ENCODE results near the gene CCDC7. TPM values are rescaled to one million over a fixed set of nuclear protein-coding genes. Genes with fewer than 3 reads are reported as not detected.

Gene CCDC7
- total RNA-seq, 1 experiment from 2014 or later, result 6.0 TPM

DNA sequence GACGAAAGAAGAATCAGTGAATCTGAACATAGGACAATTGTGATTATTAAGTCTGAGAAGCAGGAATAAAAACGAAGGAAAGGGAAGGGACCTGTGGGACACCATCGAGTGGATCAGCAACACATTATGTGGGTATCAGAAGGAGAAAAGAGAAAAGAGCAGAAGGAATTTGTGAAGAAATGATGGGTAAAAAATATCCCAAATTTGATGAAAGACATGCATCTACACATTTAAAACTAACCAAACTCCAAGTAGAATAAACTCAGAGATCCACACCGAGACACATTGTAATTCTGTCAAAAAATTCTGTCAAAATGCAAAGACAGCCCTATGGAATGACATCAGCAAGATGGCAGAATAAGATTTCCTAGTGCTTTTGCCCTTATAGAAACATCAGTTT, 341.0 kb downstream of the CCDC7 start:
- intact Hi-C loops (cut with micrococcal nuclease; ENCODE audit: unreplicated experiment) (no loop called here), in situ Hi-C loops (cut with HindIII; ENCODE audit: low pct_unique_long_range_greater_than_20kb, low sequenced_read_pairs) (no loop called here)
- ATAC-seq (no peak), DNase-seq (ENCODE audit: low read depth, low spot score) (no peak)
- H3K9me3 ChIP-seq (ENCODE audit: control insufficient read depth, insufficient read depth, low read depth, low read length), result no peaks in the 10 kb centered on the region
- H3K4me1 ChIP-seq (ENCODE audit: control insufficient read depth, insufficient read depth, low read length), result no peaks in the 10 kb centered on the region
- no peak overlapping the region for H3K4me3 ChIP-seq (ENCODE audit: low read depth in 2 of 2, low read length in 2 of 2)
- POLR2A ChIA-PET, result no interaction called here
- CTCF ChIA-PET, result no interaction called here
- H3K27ac ChIP-seq (ENCODE audit: low read length), result no peak overlapping the region
- no peaks in the 10 kb centered on the region for H3K27me3 ChIP-seq (ENCODE audit: control insufficient read depth, insufficient read depth, low read length)
- BruUV-seq (replicated peaks), result no TSS peak
- H3K36me3 ChIP-seq (ENCODE audit: control insufficient read depth, insufficient read depth, low read length), result no peaks in the 10 kb centered on the region
- TF ChIP-seq REST (IDR thresholded peaks at IDR 0.05; ENCODE audit: insufficient read depth in 1 of 2, low read depth in 2 of 2, low read length in 1 of 2) (no peak), SIN3A (IDR thresholded peaks at IDR 0.05; ENCODE audit: borderline replicate concordance, insufficient read depth, low read depth, low read length) (no peak), POLR2AphosphoS5 (IDR thresholded peaks at IDR 0.05; ENCODE audit: low read depth, low read length) (no peak), TCF7L2 (IDR thresholded peaks at IDR 0.05; ENCODE audit: low read depth, low read length) (no peak)
- TF ChIP-seq, protein P1, sequence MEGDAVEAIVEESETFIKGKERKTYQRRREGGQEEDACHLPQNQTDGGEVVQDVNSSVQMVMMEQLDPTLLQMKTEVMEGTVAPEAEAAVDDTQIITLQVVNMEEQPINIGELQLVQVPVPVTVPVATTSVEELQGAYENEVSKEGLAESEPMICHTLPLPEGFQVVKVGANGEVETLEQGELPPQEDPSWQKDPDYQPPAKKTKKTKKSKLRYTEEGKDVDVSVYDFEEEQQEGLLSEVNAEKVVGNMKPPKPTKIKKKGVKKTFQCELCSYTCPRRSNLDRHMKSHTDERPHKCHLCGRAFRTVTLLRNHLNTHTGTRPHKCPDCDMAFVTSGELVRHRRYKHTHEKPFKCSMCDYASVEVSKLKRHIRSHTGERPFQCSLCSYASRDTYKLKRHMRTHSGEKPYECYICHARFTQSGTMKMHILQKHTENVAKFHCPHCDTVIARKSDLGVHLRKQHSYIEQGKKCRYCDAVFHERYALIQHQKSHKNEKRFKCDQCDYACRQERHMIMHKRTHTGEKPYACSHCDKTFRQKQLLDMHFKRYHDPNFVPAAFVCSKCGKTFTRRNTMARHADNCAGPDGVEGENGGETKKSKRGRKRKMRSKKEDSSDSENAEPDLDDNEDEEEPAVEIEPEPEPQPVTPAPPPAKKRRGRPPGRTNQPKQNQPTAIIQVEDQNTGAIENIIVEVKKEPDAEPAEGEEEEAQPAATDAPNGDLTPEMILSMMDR (IDR thresholded peaks at IDR 0.05), result no peak

- CTCF ChIA-PET, result no interaction called here
- no TSS peak for BruUV-seq (replicated peaks)
Observed at GRCh38 chr10:32787690-32788284, 341.8 kb downstream of the CCDC7 start.

DNA sequence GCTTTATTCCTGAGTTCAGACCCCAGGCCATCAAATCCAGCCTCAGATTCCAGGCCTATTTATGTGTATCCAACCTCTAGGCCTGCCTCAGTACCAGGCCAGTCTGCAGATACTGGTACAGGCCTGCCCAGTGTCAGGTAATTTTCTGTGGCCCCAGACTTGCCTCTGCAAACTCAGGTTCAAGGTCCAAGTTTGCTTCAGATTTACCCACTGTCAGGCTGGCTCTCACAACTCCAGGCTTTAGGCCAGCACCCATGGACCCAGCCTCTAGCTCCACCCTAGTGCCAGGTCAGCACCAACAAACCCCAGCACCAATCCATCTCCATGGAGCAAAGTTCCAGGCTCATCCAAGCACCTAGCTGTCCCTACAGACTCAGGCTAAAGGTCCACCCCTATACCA, 342.4 kb downstream of the CCDC7 start:
- in situ Hi-C loops (cut with HindIII; ENCODE audit: low pct_unique_long_range_greater_than_20kb, low sequenced_read_pairs) (no loop called here), intact Hi-C loops (cut with micrococcal nuclease; ENCODE audit: unreplicated experiment) (no loop called here)
- Histone ChIP-seq H3K36me3 (ENCODE audit: control insufficient read depth, insufficient read depth, low read length) (no peaks in the 10 kb centered on the region), H3K4me3 (ENCODE audit: low read depth in 2 of 2, low read length in 2 of 2) (no peak overlapping the region), H3K27me3 (ENCODE audit: control insufficient read depth, insufficient read depth, low read length) (no peaks in the 10 kb centered on the region), H3K4me1 (ENCODE audit: control insufficient read depth, insufficient read depth, low read length) (no peaks in the 10 kb centered on the region), H3K27ac (ENCODE audit: low read length) (no peak overlapping the region), H3K9me3 (ENCODE audit: control insufficient read depth, insufficient read depth, low read depth, low read length) (no peaks in the 10 kb centered on the region)
- DNase-seq (ENCODE audit: low read depth, low spot score), result no peak
- POLR2A ChIA-PET, result no interaction called here
- TF ChIP-seq TCF7L2 (IDR thresholded peaks at IDR 0.05; ENCODE audit: low read depth, low read length) (no peak), POLR2AphosphoS5 (IDR thresholded peaks at IDR 0.05; ENCODE audit: low read depth, low read length) (no peak), REST (IDR thresholded peaks at IDR 0.05; ENCODE audit: insufficient read depth in 1 of 2, low read depth in 2 of 2, low read length in 1 of 2) (no peak), SIN3A (IDR thresholded peaks at IDR 0.05; ENCODE audit: borderline replicate concordance, insufficient read depth, low read depth, low read length) (no peak)
- TF ChIP-seq, protein P1 (IDR thresholded peaks at IDR 0.05), result no peak
- ATAC-seq, result no peak
- BruUV-seq (replicated peaks), result no TSS peak
- CTCF ChIA-PET, result no interaction called here

More at GRCh38 chr10:32787690-32788284, 341.8 kb downstream of the CCDC7 start:
- Histone ChIP-seq H3K27ac (ENCODE audit: low read length) (no peak overlapping the region), H3K36me3 (ENCODE audit: control insufficient read depth, insufficient read depth, low read length) (no peaks in the 10 kb centered on the region), H3K4me3 (ENCODE audit: low read depth in 2 of 2, low read length in 2 of 2) (no peak overlapping the region), H3K9me3 (ENCODE audit: control insufficient read depth, insufficient read depth, low read depth, low read length) (no peaks in the 10 kb centered on the region), H3K27me3 (ENCODE audit: control insufficient read depth, insufficient read depth, low read length) (no peaks in the 10 kb centered on the region), H3K4me1 (ENCODE audit: control insufficient read depth, insufficient read depth, low read length) (no peaks in the 10 kb centered on the region)
- ATAC-seq (no peak), DNase-seq (ENCODE audit: low read depth, low spot score) (no peak)
- POLR2A ChIA-PET, result no interaction called here
- in situ Hi-C loops (cut with HindIII; ENCODE audit: low pct_unique_long_range_greater_than_20kb, low sequenced_read_pairs) (no loop called here), intact Hi-C loops (cut with micrococcal nuclease; ENCODE audit: unreplicated experiment) (no loop called here)
- no peak for TF ChIP-seq POLR2AphosphoS5 (IDR thresholded peaks at IDR 0.05; ENCODE audit: low read depth, low read length)
